PFSK-1 (cell line): ENCODE measurements around the gene KRT73.

Experiments used
- FOXP2 ChIP-seq: optimal IDR thresholded peaks from 2 replicates; pipeline ENCODE3; 2011; ENCODE audit warnings: borderline replicate concordance, control low read depth, inconsistent platforms; ENCODE audit not compliant: insufficient read depth; ENCODE audit errors: extremely low read length, extremely low read depth
- POLR2AphosphoS5 ChIP-seq: IDR thresholded peaks from 2 replicates; pipeline ENCODE4 v1.6.1; 2012; ENCODE audit warnings: low read depth, mild to moderate bottlenecking, control low read depth, low read length, moderate library complexity
- TAF1 ChIP-seq: IDR thresholded peaks from 2 replicates; pipeline ENCODE4 v1.6.1; 2012; ENCODE audit warnings: low read length, control low read depth, borderline replicate concordance; ENCODE audit not compliant: insufficient read depth
- TF ChIP-seq, protein P1 (sequence below), 2 experiments: IDR thresholded peaks; 2 replicates each; pipeline versions ENCODE4 v1.6.1 to v1.8.0; 2011 to 2012; ENCODE audit warnings: low read depth in 2 of 2, low read length in 2 of 2, control low read depth in 1 of 2, inconsistent platforms in 1 of 2, mild to moderate bottlenecking in 1 of 2, moderate library complexity in 1 of 2; ENCODE audit not compliant: insufficient read depth in 1 of 2

DNA sequence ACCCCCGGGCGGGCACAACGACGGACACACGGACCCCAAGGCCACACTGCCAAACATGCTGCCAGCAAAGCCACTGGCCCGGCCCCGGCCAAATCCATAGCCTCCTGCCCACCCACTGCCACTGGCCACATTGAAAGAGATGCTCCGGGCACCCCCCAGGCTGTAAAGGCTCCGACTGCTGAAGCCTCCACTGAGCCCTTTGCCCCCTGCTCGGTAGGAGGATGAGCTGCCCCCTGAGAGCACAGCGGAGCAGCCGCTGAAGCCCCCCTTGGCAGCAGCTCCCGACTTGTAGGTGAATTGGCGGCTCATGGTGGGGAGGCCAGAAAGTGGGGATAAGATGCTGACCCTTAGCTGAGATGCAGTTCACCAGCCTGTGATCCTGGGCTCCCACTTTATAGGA lies at the start of gene KRT73:
- TF ChIP-seq, protein P1, sequence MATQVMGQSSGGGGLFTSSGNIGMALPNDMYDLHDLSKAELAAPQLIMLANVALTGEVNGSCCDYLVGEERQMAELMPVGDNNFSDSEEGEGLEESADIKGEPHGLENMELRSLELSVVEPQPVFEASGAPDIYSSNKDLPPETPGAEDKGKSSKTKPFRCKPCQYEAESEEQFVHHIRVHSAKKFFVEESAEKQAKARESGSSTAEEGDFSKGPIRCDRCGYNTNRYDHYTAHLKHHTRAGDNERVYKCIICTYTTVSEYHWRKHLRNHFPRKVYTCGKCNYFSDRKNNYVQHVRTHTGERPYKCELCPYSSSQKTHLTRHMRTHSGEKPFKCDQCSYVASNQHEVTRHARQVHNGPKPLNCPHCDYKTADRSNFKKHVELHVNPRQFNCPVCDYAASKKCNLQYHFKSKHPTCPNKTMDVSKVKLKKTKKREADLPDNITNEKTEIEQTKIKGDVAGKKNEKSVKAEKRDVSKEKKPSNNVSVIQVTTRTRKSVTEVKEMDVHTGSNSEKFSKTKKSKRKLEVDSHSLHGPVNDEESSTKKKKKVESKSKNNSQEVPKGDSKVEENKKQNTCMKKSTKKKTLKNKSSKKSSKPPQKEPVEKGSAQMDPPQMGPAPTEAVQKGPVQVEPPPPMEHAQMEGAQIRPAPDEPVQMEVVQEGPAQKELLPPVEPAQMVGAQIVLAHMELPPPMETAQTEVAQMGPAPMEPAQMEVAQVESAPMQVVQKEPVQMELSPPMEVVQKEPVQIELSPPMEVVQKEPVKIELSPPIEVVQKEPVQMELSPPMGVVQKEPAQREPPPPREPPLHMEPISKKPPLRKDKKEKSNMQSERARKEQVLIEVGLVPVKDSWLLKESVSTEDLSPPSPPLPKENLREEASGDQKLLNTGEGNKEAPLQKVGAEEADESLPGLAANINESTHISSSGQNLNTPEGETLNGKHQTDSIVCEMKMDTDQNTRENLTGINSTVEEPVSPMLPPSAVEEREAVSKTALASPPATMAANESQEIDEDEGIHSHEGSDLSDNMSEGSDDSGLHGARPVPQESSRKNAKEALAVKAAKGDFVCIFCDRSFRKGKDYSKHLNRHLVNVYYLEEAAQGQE (IDR thresholded peaks at IDR 0.05; ENCODE audit: insufficient read depth in 1 of 2, low read depth in 2 of 2, low read length in 2 of 2) = no peak
- no peak for TF ChIP-seq POLR2AphosphoS5
- no peak for TF ChIP-seq TAF1
- TF ChIP-seq FOXP2 = no peak
